K562 (cell line): ENCODE results near the gene NPDC1. TPM values are rescaled to one million over a fixed set of nuclear protein-coding genes. Genes with fewer than 3 reads are reported as not detected.
A peak's percentile ranks its signal among the peaks of the same experiment; 100 is the strongest.

Source experiments
- ATF1 ChIP-seq, 2 experiments: fragments of 450-650 bp in 1 of 2; IDR thresholded peaks; 2 replicates each; pipeline ENCODE4 v1.6.1; 2016; ENCODE audit warnings: missing compliant biosample characterization in 1 of 2, missing genetic modification characterization in 1 of 2
- BRD9 ChIP-seq: fragments of 450-650 bp; IDR thresholded peaks from 2 replicates; pipeline ENCODE4 v1.6.1; 2018; ENCODE audit warnings: low read depth; ENCODE audit not compliant: partially characterized antibody
- CBFA2T3 ChIP-seq: fragments of 450-650 bp; IDR thresholded peaks from 2 replicates; pipeline ENCODE4 v1.6.1; 2017
- CTBP1 ChIP-seq: fragments of 450-650 bp; IDR thresholded peaks from 2 replicates; pipeline ENCODE4 v1.6.1; 2016; ENCODE audit warnings: borderline replicate concordance
- HDAC1 ChIP-seq, 2 experiments: fragments of 450-650 bp; IDR thresholded peaks; 2 replicates each; pipeline ENCODE4 v1.6.1; 2016 to 2017; ENCODE audit warnings: inconsistent platforms in 1 of 2, mild to moderate bottlenecking in 1 of 2, moderate library complexity in 1 of 2
- HNRNPL ChIP-seq: fragments of 200-400 bp; formaldehyde crosslinking; IDR thresholded peaks from 2 replicates; pipeline ENCODE4 v1.6.1; 2017; ENCODE audit warnings: low read depth, mild to moderate bottlenecking, low read length
- POLR2B ChIP-seq: fragments of 450-650 bp; IDR thresholded peaks from 2 replicates; pipeline ENCODE4 v1.6.1; 2018; ENCODE audit warnings: low read depth; ENCODE audit not compliant: partially characterized antibody
- RBM22 ChIP-seq: fragments of 200-400 bp; formaldehyde crosslinking; IDR thresholded peaks from 2 replicates; pipeline ENCODE4 v1.6.1; 2018; ENCODE audit warnings: low read length, low read depth; ENCODE audit not compliant: poor library complexity, severe bottlenecking
- RFX5 ChIP-seq: IDR thresholded peaks from 2 replicates; pipeline ENCODE4 v1.6.1; 2011; ENCODE audit warnings: low read depth, mild to moderate bottlenecking, improper control_type of control experiment, low read length
- SREBF1 ChIP-seq: fragments of 150-350 bp; IDR thresholded peaks from 2 replicates; pipeline ENCODE4 v1.6.1; 2014; ENCODE audit warnings: antibody characterized with exemption, low read depth, low read length, borderline replicate concordance
- SRSF9 ChIP-seq: fragments of 200-400 bp; formaldehyde crosslinking; IDR thresholded peaks from 2 replicates; pipeline ENCODE4 v1.6.1; 2017; ENCODE audit warnings: low read depth, low read length, borderline replicate concordance
- ZSCAN32 ChIP-seq: fragments of 450-650 bp; formaldehyde crosslinking; IDR thresholded peaks from 2 replicates; pipeline ENCODE4 v1.4.0; 2020; ENCODE audit warnings: mild to moderate bottlenecking, moderate library complexity
- polyA plus RNA-seq, 8 experiments: library from polyadenylated mRNA; depleted of rRNA in 4 of 8; stranded (reverse) in 5 of 8; unstranded in 3 of 8; fragments of >200 nt; fragmentation: Nextera tagmentation in 2 of 8; fragmentation: Illumina TruSeq in 1 of 8; extraction: Ambion mirVana in 2 of 8; extraction: Trizol in 1 of 8; gene quantifications; 2 replicates each; pipeline versions ENCODE4 v1.2.1 to v1.2.3, GENCODE V29; 2011 to 2014; ENCODE audit warnings: inconsistent platforms in 1 of 8, missing spikeins in 1 of 8
- total RNA-seq, 7 experiments: library from RNA; depleted of rRNA in 6 of 7; stranded (reverse); fragments of >200 nt in 6 of 7; fragmentation: Illumina TruSeq in 2 of 7; extraction: Trizol in 2 of 7; gene quantifications; 2 replicates each; pipeline versions ENCODE4 v1.2.1 to v1.2.3, GENCODE V29; 2011 to 2021; ENCODE audit warnings: low replicate concordance in 1 of 7
- TF ChIP-seq, protein P1 (sequence below): fragments of 150-350 bp; IDR thresholded peaks from 2 replicates; pipeline ENCODE4 v1.6.1; 2014; ENCODE audit warnings: low read depth, mild to moderate bottlenecking, low read length, borderline replicate concordance
- TF ChIP-seq, protein P2 (sequence below): fragments of 450-650 bp; IDR thresholded peaks from 2 replicates; pipeline ENCODE4 v1.6.1; 2016; ENCODE audit warnings: low read depth, mild to moderate bottlenecking, moderate library complexity
- TF ChIP-seq, protein P3 (sequence below): fragments of 450-650 bp; formaldehyde crosslinking; IDR thresholded peaks from 2 replicates; pipeline ENCODE4 v1.4.0; 2022; ENCODE audit warnings: missing genetic modification characterization
- TF ChIP-seq, protein P4 (sequence below): fragments of 200-400 bp; formaldehyde crosslinking; IDR thresholded peaks from 2 replicates; pipeline ENCODE4 v1.6.1; 2017; ENCODE audit warnings: mild to moderate bottlenecking, low read depth, low read length, moderate library complexity
- TF ChIP-seq, protein P5 (sequence below): sonication (generic); formaldehyde crosslinking; IDR thresholded peaks from 2 replicates; pipeline ENCODE4 v1.8.1; 2022; ENCODE audit warnings: missing genetic modification reagents

The NPDC1 gene
- total and polyA plus RNA-seq, 9 of the 15 experiments (the other 6 are each of a cell fraction or from before 2014, with no cell fraction given), result 0.06 to 2.1 (median 0.53) TPM; not detected in 3

DNA sequence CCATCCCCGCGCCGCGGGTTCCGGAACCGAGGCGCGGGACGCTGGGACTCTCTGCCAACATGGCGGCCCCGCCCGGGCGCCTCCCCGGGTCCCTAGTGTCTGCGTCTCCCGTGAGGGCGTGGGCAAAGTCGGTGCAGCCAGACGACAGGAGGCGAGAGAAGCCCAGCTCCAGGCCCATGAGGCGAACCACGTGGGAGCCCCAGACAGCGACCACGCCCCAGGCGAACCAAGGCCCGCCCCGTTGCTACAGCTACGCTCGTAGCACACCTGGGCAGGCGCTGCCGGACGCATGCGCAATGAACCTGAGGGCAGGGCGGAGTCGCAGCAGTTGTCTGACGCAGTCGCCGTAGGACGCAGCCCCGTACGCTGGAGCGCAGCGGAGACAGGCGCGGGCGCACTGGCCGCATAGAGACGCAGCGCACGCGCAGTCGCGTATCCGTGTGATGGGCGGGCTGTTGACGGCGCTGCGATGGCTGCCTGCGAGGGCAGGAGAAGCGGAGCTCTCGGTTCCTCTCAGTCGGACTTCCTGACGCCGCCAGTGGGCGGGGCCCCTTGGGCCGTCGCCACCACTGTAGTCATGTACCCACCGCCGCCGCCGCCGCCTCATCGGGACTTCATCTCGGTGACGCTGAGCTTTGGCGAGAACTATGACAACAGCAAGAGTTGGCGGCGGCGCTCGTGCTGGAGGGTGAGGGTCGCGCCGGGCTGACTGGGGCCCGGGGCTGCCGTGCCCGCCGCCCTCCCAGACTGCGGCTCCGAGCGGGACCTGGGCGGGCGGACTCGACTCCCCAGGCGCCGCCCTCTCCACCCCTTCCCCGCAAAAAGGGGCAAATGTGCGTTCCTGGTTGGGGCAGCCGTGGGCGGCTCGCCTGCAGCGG is 40.8 kb upstream of the NPDC1 start, which contains the start of gene MAN1B1 (continued):
- TF ChIP-seq, protein P1, sequence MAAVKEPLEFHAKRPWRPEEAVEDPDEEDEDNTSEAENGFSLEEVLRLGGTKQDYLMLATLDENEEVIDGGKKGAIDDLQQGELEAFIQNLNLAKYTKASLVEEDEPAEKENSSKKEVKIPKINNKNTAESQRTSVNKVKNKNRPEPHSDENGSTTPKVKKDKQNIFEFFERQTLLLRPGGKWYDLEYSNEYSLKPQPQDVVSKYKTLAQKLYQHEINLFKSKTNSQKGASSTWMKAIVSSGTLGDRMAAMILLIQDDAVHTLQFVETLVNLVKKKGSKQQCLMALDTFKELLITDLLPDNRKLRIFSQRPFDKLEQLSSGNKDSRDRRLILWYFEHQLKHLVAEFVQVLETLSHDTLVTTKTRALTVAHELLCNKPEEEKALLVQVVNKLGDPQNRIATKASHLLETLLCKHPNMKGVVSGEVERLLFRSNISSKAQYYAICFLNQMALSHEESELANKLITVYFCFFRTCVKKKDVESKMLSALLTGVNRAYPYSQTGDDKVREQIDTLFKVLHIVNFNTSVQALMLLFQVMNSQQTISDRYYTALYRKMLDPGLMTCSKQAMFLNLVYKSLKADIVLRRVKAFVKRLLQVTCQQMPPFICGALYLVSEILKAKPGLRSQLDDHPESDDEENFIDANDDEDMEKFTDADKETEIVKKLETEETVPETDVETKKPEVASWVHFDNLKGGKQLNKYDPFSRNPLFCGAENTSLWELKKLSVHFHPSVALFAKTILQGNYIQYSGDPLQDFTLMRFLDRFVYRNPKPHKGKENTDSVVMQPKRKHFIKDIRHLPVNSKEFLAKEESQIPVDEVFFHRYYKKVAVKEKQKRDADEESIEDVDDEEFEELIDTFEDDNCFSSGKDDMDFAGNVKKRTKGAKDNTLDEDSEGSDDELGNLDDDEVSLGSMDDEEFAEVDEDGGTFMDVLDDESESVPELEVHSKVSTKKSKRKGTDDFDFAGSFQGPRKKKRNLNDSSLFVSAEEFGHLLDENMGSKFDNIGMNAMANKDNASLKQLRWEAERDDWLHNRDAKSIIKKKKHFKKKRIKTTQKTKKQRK, result no peak
- TF ChIP-seq ATF1 (CRISPR knock-in tag; IDR thresholded peaks at IDR 0.05), result peak; percentile 57; the same call in 1 of the 2 replicates
- TF ChIP-seq ATF1 (tag; IDR thresholded peaks at IDR 0.05), result peak; percentile 92
- no peak for TF ChIP-seq SREBF1
- no peak for TF ChIP-seq RFX5
- TF ChIP-seq RBM22, result peak; percentile 27
- TF ChIP-seq ZSCAN32 (CRISPR knock-in tag), result peak; percentile 33; the same call in 1 of the 2 replicates
- TF ChIP-seq, protein P2, sequence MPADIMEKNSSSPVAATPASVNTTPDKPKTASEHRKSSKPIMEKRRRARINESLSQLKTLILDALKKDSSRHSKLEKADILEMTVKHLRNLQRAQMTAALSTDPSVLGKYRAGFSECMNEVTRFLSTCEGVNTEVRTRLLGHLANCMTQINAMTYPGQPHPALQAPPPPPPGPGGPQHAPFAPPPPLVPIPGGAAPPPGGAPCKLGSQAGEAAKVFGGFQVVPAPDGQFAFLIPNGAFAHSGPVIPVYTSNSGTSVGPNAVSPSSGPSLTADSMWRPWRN, result no peak
- TF ChIP-seq, protein P3, sequence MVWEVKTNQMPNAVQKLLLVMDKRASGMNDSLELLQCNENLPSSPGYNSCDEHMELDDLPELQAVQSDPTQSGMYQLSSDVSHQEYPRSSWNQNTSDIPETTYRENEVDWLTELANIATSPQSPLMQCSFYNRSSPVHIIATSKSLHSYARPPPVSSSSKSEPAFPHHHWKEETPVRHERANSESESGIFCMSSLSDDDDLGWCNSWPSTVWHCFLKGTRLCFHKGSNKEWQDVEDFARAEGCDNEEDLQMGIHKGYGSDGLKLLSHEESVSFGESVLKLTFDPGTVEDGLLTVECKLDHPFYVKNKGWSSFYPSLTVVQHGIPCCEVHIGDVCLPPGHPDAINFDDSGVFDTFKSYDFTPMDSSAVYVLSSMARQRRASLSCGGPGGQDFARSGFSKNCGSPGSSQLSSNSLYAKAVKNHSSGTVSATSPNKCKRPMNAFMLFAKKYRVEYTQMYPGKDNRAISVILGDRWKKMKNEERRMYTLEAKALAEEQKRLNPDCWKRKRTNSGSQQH (CRISPR knock-in tag), result no peak
- TF ChIP-seq CTBP1, result peak; percentile 94
- no peak for TF ChIP-seq CBFA2T3
- TF ChIP-seq, protein P4, sequence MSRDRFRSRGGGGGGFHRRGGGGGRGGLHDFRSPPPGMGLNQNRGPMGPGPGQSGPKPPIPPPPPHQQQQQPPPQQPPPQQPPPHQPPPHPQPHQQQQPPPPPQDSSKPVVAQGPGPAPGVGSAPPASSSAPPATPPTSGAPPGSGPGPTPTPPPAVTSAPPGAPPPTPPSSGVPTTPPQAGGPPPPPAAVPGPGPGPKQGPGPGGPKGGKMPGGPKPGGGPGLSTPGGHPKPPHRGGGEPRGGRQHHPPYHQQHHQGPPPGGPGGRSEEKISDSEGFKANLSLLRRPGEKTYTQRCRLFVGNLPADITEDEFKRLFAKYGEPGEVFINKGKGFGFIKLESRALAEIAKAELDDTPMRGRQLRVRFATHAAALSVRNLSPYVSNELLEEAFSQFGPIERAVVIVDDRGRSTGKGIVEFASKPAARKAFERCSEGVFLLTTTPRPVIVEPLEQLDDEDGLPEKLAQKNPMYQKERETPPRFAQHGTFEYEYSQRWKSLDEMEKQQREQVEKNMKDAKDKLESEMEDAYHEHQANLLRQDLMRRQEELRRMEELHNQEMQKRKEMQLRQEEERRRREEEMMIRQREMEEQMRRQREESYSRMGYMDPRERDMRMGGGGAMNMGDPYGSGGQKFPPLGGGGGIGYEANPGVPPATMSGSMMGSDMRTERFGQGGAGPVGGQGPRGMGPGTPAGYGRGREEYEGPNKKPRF, result no peak
- peak; percentile 82; the same call in 1 of the 2 replicates for TF ChIP-seq HNRNPL
- TF ChIP-seq, protein P5, sequence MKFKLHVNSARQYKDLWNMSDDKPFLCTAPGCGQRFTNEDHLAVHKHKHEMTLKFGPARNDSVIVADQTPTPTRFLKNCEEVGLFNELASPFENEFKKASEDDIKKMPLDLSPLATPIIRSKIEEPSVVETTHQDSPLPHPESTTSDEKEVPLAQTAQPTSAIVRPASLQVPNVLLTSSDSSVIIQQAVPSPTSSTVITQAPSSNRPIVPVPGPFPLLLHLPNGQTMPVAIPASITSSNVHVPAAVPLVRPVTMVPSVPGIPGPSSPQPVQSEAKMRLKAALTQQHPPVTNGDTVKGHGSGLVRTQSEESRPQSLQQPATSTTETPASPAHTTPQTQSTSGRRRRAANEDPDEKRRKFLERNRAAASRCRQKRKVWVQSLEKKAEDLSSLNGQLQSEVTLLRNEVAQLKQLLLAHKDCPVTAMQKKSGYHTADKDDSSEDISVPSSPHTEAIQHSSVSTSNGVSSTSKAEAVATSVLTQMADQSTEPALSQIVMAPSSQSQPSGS (CRISPR knock-in tag), result no peak
- peak in 1 of 2 experiments; percentile 95; a peak in 2 of 4 replicates for TF ChIP-seq HDAC1 (IDR thresholded peaks at IDR 0.05)
- no peak for TF ChIP-seq SRSF9
- peak; percentile 94 for TF ChIP-seq POLR2B
- no peak for TF ChIP-seq BRD9
